HEK293 (cell line): ENCODE results near the gene RNF187.

Experiments used
- CTCF ChIP-seq: fragments of 450-650 bp; formaldehyde crosslinking; IDR thresholded peaks from 2 replicates; pipeline ENCODE4 v1.5.1; 2016; ENCODE audit warnings: missing biosample characterization, missing genetic modification characterization
- ZNF2 ChIP-seq: fragments of 450-650 bp; formaldehyde crosslinking; IDR thresholded peaks from 2 replicates; pipeline ENCODE4 v1.5.1; 2016; ENCODE audit warnings: missing biosample characterization, missing genetic modification characterization
- ZNF423 ChIP-seq: fragments of 450-650 bp; formaldehyde crosslinking; IDR thresholded peaks from 2 replicates; pipeline ENCODE4 v1.5.1; 2016; ENCODE audit warnings: missing biosample characterization, missing genetic modification characterization
- ZNF629 ChIP-seq: fragments of 450-650 bp; formaldehyde crosslinking; IDR thresholded peaks from 2 replicates; pipeline ENCODE4 v1.5.1; 2017; ENCODE audit warnings: missing biosample characterization, missing genetic modification characterization

DNA sequence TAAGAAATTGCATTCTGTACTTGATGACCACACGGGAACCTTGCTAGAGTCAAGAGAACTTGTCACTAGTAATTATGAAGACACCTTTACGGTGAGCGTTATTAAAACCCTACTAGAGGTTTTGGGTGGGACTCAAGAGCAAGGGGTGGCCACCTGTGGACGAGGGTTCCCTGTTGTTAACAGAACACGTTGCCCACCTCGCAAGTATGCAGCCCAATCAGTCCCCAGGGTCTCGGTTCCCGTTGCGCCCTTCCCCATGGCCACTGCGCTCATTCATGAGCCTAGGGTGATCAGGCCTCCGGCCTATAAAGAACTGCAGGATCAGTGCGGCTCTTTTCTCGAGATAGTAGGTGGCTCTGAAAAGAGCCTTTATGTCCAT is 30.2 kb upstream of the RNF187 start:
- TF ChIP-seq CTCF (tag by site-specific recombination) (no peak), ZNF629 (tag by site-specific recombination) (no peak), ZNF423 (peak; percentile 72), ZNF2 (tag by site-specific recombination) (no peak)
